ENCODE results near the gene CCR3.

The CCR3 gene

DNA sequence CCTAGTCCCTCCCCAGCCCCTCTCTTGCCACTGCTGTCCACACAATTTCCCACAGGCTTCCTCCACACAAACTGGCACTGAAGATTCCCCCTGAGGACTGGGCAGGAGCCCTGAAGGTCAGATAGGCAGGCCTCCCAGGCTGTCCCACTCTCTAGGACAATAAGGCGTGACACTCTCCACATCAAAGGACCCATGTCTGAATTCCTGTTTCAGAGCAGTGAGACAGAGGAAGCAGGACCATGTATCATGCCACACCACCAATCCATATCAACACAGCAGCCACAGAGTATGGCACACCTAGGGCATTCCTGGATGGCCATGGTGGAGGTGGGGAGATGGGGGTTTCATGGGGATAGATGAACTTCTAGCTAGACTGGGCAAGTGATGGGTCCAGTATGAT is 20.3 kb upstream of the CCR3 start:
- no peak for DNase-seq

DNA sequence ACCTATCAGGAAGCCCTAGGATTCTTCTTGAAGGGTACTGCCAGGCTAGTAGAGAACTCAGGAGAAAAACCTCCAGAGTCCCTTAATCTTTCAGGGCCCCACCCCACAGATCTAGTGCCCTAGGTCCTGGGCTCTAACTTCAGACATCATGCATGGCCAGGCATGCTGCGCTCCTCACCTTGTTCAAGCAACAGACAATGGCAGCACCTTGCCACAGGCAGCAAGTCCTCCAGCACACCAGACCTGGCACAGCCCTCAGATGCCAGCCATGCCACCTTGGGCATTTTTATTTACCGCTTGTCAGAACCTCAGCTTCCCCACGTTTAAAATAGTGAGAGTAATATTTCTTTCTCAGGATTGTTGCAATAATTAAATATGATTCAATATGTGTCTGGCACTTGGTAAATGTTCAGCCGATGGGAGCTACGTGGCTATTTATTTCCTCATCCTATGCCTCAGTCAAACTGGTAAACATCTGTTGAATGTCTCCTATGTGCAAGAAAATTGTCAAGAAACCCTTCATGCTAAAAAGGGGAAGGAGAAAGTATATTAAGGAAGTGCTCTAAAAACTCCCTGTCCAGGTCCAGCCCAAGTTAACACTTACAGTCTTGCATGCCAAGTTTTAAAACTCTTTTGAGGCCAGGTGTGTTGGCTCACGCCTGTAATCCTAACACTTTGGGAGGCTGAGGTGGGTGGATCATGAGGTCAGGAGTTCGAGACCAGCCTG is 19.7 kb upstream of the CCR3 start:
- DNase-seq: no peak

DNA sequence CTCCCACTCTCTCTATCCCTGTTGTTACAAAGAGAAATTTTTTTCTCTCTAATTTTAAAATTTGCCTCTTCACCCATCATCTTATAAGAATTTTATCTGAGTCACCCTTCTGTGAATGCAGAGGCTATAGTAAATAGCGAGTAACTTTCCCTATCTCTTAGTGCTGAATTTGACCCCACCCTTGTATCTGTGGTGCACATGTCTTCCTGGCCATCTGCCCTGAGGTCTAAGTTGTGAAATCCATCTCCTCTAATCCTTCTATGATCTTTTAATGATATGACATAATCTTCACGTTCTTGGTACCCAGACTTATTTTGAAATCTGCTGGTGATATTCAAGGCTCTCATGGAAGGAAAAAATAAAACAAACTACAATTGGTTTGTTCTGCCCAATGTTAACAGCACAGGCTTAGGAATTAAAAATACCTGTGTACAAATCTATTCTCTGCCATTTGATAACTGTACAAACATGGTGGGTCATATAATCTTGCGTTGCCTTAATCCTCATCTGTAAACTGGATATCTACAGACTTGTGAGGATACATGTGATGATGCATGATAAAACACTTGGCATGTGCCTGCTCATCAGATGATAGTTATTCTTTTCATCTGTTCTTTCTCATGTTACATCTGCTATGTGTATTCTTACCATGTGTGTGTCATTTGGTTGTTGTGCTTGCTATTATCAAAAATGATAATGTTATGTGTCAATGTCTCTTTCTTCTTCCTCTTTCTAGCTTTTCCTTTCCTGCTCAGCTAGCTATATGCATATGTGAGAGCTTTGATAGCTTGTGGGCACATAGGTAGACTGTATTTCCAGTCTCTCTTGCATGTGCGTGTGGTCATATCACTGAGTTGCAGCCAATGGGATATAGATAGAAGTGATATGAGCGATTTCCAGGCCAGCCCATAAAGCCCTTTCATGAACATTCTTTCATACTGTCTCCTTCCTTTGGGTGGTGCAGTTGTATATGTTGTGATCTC is 13.7 kb upstream of the CCR3 start:
- no peak for DNase-seq

DNA sequence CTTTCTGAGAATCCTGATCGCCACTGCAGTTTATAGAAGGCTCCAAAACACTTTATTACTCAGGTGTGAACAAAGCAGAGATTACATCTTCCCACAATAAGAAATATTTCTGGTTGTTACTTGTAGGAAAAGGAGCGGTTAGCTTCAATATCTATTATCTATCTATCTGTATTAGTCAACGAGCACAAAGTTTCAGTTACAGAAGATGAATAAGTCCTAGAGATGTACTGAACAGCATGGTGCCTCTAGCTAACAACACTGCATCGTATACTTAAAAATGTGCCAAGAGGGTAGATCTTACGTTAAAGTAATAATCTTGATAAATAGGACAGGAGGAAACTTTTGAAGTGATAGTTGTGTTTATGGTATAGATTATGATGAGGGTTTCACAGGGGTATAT is 10.9 kb upstream of the CCR3 start:
- DNase-seq: no peak

- no peak for DNase-seq
Observed at GRCh38 chr3:46233194-46233593, 9.1 kb upstream of the CCR3 start.

DNA sequence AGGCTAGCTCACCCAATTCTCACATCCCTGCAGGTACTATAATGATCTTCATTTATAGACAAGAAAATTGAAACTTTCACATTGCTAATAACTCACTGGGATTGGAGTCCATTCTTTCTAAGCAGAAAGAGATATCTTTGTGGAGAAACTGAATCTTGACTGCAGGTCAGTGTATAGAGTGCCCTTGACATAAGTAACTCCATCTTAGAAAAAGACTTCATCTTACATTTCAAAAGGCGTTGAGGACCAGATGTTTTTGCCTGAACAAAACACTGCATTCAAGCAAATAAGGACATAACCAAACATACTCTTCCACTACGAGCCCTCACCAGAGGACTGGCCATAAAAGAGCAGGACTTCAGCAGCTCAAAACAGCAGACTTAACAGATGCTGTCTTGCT is 6.8 kb upstream of the CCR3 start:
- DNase-seq: no peak

- no peak for DNase-seq
Observed at GRCh38 chr3:46236294-46237054, 5.8 kb upstream of the CCR3 start.

DNA sequence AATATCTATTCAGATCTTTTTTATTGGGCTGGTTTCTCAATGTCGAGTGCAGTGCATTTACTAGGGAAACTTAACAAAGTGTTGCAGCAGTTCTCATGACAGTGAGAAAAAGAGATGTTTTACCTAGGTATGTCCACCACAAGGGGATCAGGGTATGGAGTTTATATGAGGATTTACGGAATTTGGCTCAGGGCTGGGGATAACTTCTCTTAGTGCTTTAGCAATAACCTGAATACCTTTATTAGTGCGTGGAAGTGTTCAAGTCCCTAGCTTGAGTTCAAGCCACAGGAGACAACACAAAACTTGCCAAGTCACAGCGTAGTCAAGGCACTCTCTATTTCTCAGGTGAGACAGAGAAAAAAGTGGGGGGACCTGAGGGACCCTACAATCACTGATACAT is 3.9 kb upstream of the CCR3 start:
- no peak for DNase-seq

DNA sequence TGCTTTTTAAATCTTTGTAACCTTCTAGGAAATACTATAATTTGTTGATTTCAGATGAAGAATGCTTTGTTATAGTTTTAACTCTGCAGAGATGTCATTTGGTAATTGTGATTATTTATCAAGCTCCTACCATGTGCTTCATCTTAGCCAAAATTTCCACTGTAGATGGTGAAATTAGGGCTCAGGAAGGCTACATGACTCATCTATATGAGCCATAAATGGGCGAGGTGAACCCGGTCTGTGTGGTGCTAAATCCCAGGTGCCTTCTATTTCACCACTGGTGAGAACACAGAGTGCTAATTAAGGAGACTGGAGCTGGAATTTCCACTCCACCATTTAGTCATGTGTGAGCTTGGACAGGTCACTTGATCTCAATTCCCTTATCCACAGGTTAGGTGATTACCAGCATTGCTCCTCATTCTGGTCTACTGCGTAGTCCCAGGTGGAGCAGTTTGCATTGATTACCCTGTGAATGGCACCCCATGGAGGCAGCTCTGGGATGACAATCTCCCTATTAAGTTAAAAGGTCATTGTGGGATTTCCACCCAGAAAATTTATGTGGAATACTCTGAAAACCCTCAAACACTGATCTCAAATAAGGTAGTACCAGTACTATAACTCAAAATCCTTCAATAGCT is 2.8 kb upstream of the CCR3 start:
- no peak for DNase-seq

- DNase-seq: no peak
Observed at GRCh38 chr3:46239952-46240351, 2.3 kb upstream of the CCR3 start.

GRCh38 chr3:46243560-46243959 is 1.3 kb downstream of the CCR3 start:
- no peak for DNase-seq

- no peak for DNase-seq
Observed at GRCh38 chr3:46245146-46245545, 2.9 kb downstream of the CCR3 start.

GRCh38 chr3:46252980-46253379 is 10.7 kb downstream of the CCR3 start:
- DNase-seq: no peak

- DNase-seq: no peak
Observed at GRCh38 chr3:46258525-46258924, 16.3 kb downstream of the CCR3 start.

- DNase-seq: no peak
Observed at GRCh38 chr3:46261926-46262594, 19.8 kb downstream of the CCR3 start.

GRCh38 chr3:46264002-46264401 is 21.7 kb downstream of the CCR3 start:
- no peak for DNase-seq

DNA sequence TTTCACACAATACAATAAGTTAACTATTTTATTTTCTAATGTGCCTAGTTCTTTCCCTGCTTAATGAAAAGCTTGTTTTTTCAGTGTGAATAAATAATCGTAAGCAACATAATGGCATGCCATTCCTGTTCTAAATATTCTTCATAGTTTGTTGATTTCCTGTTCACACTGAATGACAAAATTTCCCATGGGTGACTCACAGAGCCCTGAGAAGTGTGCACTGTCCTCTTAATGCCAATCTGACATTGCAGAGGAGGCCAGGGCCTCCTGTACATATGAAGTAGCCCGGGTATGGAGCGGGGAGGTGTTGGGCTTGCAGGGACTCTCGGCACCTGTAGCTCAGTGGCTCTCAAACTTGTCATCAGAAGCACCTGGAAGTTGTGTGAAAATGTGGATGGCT is 24.3 kb downstream of the CCR3 start:
- no peak for DNase-seq

- DNase-seq: no peak
Observed at GRCh38 chr3:46269556-46269955, 27.3 kb downstream of the CCR3 start.

- DNase-seq: no peak
Observed at GRCh38 chr3:46270474-46270873, 28.2 kb downstream of the CCR3 start.

DNA sequence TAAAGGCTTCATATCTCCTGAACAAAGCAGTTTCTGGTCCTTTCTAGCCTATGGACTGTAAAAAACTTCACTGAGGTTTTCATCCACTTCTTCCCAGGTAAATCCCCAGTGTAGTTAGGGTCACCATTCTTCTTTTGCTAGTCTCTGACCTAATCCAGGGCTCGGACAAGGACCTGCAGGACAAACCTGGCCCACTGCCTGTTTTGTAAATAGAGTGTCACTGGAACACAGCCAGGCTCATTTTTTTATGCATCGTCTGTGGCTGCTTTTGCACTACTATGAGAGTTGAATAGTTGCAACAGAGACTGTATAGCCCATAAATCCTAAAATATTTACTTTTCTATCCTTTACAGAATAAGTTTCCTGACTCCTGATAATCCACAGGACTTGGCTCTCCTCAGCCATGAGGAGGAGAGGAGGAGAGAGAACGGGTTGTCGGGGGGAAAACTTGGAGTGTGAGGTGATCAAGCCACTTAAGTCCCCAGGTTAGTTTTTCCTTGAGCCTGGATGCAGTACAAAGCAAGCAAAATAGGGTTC is 29.0 kb downstream of the CCR3 start:
- no peak for DNase-seq

DNA sequence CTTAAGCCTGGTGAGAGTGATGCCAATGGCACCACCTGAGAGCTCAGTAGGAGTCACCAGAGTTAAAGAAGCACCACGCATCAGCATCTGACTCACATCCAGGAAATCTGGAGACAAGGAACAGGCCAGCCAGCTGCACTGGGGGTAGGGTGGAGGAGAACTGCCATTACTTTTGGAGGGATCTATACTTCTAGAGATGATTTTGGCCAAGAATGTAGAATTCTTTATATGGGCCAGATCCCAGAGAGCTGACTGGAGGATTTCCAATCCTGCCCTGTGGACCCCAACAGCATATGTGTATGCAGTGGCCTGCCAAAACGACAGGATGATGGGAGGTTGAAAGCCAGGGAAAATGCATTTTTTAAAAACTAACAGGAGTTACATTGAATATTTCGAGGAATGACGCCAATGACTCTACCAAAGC is 29.8 kb downstream of the CCR3 start:
- no peak for DNase-seq

- DNase-seq: no peak
Observed at GRCh38 chr3:46276497-46277099, 34.3 kb downstream of the CCR3 start.
